Activated CD4-positive, alpha-beta T cell treated with anti-CD3 and anti-CD28 coated beads, Interleukin-2, amount 10 ng/mL, durations not matched to agents 24 days and 14 days (primary cell): ENCODE data around the gene SH3TC2. TPM values are rescaled to one million over a fixed set of nuclear protein-coding genes. Genes with fewer than 3 reads are reported as not detected.
A peak's percentile ranks its signal among the peaks of the same experiment; 100 is the strongest.

ENCODE experiments used
- DNase-seq: peaks from one replicate; pipeline ENCODE4 v3.0.0; 2022
- H3K27ac Mint-ChIP-seq: one replicate; pipeline ENCODE4 v1.8.0; 2022; ENCODE audit warnings: mild to moderate bottlenecking, mixed read lengths
- H3K27me3 Mint-ChIP-seq: one replicate; pipeline ENCODE4 v1.8.0; 2022; ENCODE audit warnings: mixed read lengths
- H3K36me3 Mint-ChIP-seq: one replicate; pipeline ENCODE4 v1.8.0; 2022; ENCODE audit warnings: low read depth, mild to moderate bottlenecking, mixed read lengths
- H3K4me1 Mint-ChIP-seq: one replicate; pipeline ENCODE4 v1.8.0; 2021; ENCODE audit warnings: mixed read lengths
- H3K4me3 Mint-ChIP-seq: one replicate; pipeline ENCODE4 v1.8.0; 2022; ENCODE audit warnings: mild to moderate bottlenecking, moderate library complexity, mixed read lengths
- H3K9me3 Mint-ChIP-seq: one replicate; pipeline ENCODE4 v1.8.0; 2021; ENCODE audit warnings: mixed read lengths
- intact Hi-C: fragments of 100-400 bp; cut with micrococcal nuclease; formaldehyde crosslinking; loops from one replicate; pipeline ENCODE4 v1.15.1; 2023
- total RNA-seq: library from RNA; stranded (reverse); gene quantifications from 2 replicates; pipeline ENCODE4 v1.2.3, GENCODE V29; 2022

Gene SH3TC2
- total RNA-seq, 1 donor from 2014 or later, result not detected

- no peaks in the 10 kb centered on the region for H3K4me1 Mint-ChIP-seq
- no peaks in the 10 kb centered on the region for H3K9me3 Mint-ChIP-seq
- H3K4me3 Mint-ChIP-seq, result no peak overlapping the region
- H3K27ac Mint-ChIP-seq, result no peak overlapping the region
- H3K27me3 Mint-ChIP-seq, result peaks cover 5% of the 10 kb centered on the region
- no peaks in the 10 kb centered on the region for H3K36me3 Mint-ChIP-seq
- DNase-seq, result no peak
- intact Hi-C loops, result no loop called here
Observed at GRCh38 chr5:149047462-149047861, 15.4 kb downstream of the SH3TC2 start.

- Mint-ChIP-seq H3K4me3 (no peak overlapping the region), H3K36me3 (no peaks in the 10 kb centered on the region), H3K4me1 (no peaks in the 10 kb centered on the region), H3K27me3 (peaks cover 5% of the 10 kb centered on the region), H3K27ac (no peak overlapping the region), H3K9me3 (no peaks in the 10 kb centered on the region)
- intact Hi-C loops, result no loop called here
- no peak for DNase-seq
Observed at GRCh38 chr5:149046196-149046829, 16.5 kb downstream of the SH3TC2 start.

DNA sequence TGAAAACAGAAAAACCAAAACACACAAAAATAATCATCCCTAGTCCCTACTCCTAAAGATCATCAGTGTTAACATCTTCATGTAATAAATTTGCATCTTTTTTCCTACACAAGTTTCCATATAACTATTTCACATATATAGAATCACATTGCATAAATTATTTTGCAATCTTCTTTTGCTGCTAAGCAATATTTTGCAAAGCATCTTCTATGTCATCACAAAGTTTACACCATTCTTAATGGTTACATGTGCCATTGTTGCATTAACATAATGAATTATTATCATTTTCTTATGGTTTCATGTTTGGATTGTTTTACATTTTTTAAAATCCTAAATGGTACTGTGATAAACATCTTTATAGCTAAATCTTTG lies 17.8 kb downstream of the SH3TC2 start:
- no peak for DNase-seq
- Mint-ChIP-seq H3K4me3 (no peak overlapping the region), H3K9me3 (no peaks in the 10 kb centered on the region), H3K27ac (no peak overlapping the region), H3K4me1 (no peaks in the 10 kb centered on the region), H3K27me3 (peaks cover 5% of the 10 kb centered on the region), H3K36me3 (no peaks in the 10 kb centered on the region)
- intact Hi-C loops, result no loop called here

GRCh38 chr5:149044453-149045088 lies 18.3 kb downstream of the SH3TC2 start:
- no peak for DNase-seq
- Mint-ChIP-seq H3K4me3 (no peak overlapping the region), H3K27ac (no peak overlapping the region), H3K36me3 (no peaks in the 10 kb centered on the region), H3K9me3 (no peaks in the 10 kb centered on the region), H3K27me3 (peaks cover 5% of the 10 kb centered on the region), H3K4me1 (no peaks in the 10 kb centered on the region)
- intact Hi-C loops, result no loop called here

DNA sequence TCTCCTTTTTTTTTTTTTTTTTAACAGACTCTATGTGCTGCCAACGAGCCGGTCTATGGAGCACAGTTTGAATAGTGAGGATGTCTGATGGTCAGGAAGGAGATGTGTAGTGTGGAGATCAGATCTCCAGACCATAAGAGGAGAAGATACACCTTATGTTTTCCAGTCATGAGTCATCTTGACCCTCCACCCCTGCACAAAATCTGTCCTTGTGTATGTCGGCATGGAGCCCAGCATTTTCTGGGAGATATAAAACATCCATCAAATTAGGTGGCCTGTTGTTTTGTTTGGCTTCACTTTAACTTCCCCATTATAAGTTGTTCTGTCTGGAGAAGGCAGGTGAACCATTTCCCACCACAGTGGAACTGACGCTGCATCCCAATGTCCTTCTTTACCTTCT lies 19.2 kb downstream of the SH3TC2 start:
- no peak overlapping the region for H3K27ac Mint-ChIP-seq
- intact Hi-C loops, result no loop called here
- no peak overlapping the region for H3K4me3 Mint-ChIP-seq
- H3K36me3 Mint-ChIP-seq, result no peaks in the 10 kb centered on the region
- no peaks in the 10 kb centered on the region for H3K9me3 Mint-ChIP-seq
- H3K4me1 Mint-ChIP-seq, result no peaks in the 10 kb centered on the region
- peaks cover 3% of the 10 kb centered on the region for H3K27me3 Mint-ChIP-seq
- DNase-seq, result no peak

DNA sequence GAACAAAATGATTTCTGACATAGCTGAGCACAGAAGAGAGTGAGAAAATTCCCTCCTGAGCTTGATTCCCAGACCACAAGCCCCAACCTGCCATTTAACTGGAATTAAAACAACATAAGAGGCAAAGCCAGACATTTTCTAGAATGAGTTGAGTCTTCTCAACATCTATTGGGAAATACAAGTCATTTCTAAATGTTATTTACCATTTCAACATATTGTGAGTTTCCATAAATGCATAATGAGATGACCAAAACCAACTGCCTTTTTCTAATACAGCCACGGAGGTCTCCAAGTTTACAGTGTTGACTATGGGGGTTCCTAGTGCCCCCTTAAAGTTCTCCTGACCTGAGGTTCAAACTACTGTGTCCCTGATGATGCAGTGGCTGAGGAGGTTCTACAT lies 20.0 kb downstream of the SH3TC2 start:
- DNase-seq, result no peak
- Mint-ChIP-seq H3K36me3 (no peaks in the 10 kb centered on the region), H3K27me3 (peaks cover 3% of the 10 kb centered on the region), H3K27ac (no peak overlapping the region), H3K9me3 (no peaks in the 10 kb centered on the region), H3K4me1 (peaks cover 5% of the 10 kb centered on the region), H3K4me3 (no peak overlapping the region)
- intact Hi-C loops, result no loop called here

GRCh38 chr5:149041242-149041641 lies 21.6 kb downstream of the SH3TC2 start:
- H3K4me3 Mint-ChIP-seq, result no peak overlapping the region
- DNase-seq, result no peak
- no peaks in the 10 kb centered on the region for H3K36me3 Mint-ChIP-seq
- H3K27me3 Mint-ChIP-seq, result no peaks in the 10 kb centered on the region
- H3K27ac Mint-ChIP-seq, result no peak overlapping the region
- H3K9me3 Mint-ChIP-seq, result no peaks in the 10 kb centered on the region
- peaks cover 19% of the 10 kb centered on the region for H3K4me1 Mint-ChIP-seq
- intact Hi-C loops, result no loop called here

DNA sequence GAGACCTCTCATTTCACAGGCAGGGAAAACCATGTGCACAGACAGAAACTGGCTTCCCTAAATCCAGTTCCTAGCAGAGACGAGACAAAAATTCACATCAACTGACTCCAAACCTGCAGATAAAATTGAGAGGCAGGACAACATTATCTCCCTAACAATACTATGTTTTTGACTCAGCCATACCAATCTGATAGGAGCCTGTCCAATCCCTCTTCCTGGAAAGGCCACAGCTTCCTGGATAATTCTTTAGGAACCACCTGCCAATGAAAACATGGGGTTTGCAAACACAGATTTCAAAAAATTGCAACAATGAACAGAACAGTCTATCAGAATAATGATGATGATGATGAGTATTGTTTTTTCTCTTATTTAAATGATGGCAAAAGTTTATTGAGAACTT lies 22.4 kb downstream of the SH3TC2 start:
- Mint-ChIP-seq H3K27me3 (no peaks in the 10 kb centered on the region), H3K4me1 (peaks cover 23% of the 10 kb centered on the region), H3K36me3 (no peaks in the 10 kb centered on the region), H3K4me3 (no peak overlapping the region), H3K9me3 (no peaks in the 10 kb centered on the region), H3K27ac (no peak overlapping the region)
- intact Hi-C loops, result no loop called here
- DNase-seq, result no peak

DNA sequence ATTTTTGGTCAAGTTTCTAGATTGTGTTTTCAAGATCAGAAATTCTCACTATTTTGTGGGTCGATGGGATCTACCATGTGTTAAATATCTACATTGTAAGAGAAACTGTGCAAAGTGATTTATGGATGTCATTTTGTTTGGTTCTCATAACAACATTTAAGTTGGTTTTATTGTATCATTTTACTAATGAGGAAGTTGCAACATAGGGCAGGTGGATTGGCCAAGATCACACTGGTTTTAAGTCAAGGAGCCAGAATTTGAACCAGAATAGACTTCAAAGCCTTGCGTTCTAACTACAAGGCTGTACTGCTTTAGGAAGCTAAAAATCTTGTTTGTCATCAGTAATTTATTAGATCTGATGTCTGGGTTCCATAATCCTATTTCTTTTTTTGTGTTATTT lies 23.4 kb downstream of the SH3TC2 start:
- Mint-ChIP-seq H3K36me3 (no peaks in the 10 kb centered on the region), H3K27ac (no peak overlapping the region), H3K27me3 (no peaks in the 10 kb centered on the region), H3K9me3 (no peaks in the 10 kb centered on the region), H3K4me3 (no peak overlapping the region), H3K4me1 (peaks cover 26% of the 10 kb centered on the region)
- intact Hi-C loops, result loop anchor here (5.0 to 10.0 kb wide), 2 partner anchors 215 to 862 kb away; partner anchors contain the start of gene ADRB2
- DNase-seq, result no peak

DNA sequence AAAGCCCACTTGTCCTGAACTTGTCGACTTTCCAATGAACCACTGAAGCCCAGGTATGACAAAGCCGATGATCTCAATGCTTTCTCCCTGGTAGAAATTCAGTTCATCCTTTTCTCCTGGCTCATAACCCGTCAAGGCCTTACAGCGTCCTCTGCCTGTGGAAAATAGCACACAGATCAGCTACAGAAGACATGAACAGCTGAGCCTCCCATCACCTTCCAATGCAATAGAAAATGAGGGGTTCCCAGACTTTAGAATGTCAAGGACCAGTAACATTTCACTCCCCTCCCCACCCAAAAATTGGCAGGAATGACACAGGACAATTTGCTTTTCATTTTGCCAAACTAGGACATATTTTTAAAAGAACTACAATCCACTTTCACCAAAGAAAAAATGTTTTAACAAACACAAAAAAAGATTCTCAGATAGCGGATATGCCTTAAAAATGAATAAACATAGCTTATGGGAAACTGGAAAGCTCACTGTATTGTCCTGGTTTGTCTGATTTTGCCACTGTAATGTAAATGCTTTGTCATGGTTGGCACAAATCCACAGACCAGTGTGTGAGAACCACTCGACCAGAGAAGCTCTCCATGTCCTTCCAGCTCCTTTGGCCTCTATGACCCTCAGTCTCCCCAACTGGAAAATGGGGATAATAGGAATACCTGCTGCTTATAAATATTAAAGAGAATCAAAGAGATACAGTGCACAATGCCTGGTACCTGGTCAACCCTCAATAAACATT lies 24.4 kb downstream of the SH3TC2 start:
- Mint-ChIP-seq H3K4me1 (peaks cover 26% of the 10 kb centered on the region), H3K4me3 (no peak overlapping the region), H3K27ac (no peak overlapping the region), H3K27me3 (peaks cover 3% of the 10 kb centered on the region), H3K36me3 (no peaks in the 10 kb centered on the region), H3K9me3 (no peaks in the 10 kb centered on the region)
- no peak for DNase-seq
- intact Hi-C loops, result loop anchor here (5.0 to 10.0 kb wide), 2 partner anchors 214 to 861 kb away; partner anchors contain the start of gene ADRB2

DNA sequence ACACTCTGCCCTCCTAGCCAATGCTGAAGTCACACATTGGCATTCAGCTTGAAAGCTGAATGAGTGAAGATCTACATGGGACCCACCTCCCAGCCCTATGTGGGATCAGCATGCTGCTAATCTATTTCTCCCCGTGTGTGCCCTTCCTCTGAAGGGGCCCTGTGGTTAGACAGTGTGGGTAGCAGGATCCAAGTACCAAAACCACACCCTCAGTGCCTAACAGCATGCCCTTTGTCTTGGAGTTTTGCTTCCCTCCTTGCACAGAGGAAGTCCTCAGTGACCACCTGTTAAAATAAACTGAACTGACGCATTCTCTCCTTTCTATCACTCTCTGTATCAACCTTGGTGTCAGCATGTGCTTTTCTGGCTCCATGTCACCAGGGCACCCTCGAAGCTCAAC lies 25.0 kb downstream of the SH3TC2 start:
- Mint-ChIP-seq H3K4me3 (no peak overlapping the region), H3K27me3 (peaks cover 3% of the 10 kb centered on the region), H3K4me1 (peaks cover 26% of the 10 kb centered on the region), H3K27ac (no peak overlapping the region), H3K36me3 (no peaks in the 10 kb centered on the region), H3K9me3 (no peaks in the 10 kb centered on the region)
- intact Hi-C loops, result loop anchor here (5.0 to 10.0 kb wide), 2 partner anchors 213 to 861 kb away; partner anchors contain the start of gene ADRB2
- DNase-seq, result no peak

- no peak overlapping the region for H3K4me3 Mint-ChIP-seq
- DNase-seq, result no peak
- H3K4me1 Mint-ChIP-seq, result peaks cover 26% of the 10 kb centered on the region
- H3K36me3 Mint-ChIP-seq, result no peaks in the 10 kb centered on the region
- peaks cover 3% of the 10 kb centered on the region for H3K27me3 Mint-ChIP-seq
- intact Hi-C loops, result loop anchor here (5.0 to 10.0 kb wide), 2 partner anchors 212 to 860 kb away; partner anchors contain the start of gene ADRB2
- no peak overlapping the region for H3K27ac Mint-ChIP-seq
- no peaks in the 10 kb centered on the region for H3K9me3 Mint-ChIP-seq
Observed at GRCh38 chr5:149036970-149037369, 25.9 kb downstream of the SH3TC2 start.

GRCh38 chr5:149036168-149036567 lies 26.7 kb downstream of the SH3TC2 start:
- no peaks in the 10 kb centered on the region for H3K36me3 Mint-ChIP-seq
- no peak for DNase-seq
- H3K4me1 Mint-ChIP-seq, result peaks cover 26% of the 10 kb centered on the region
- H3K27me3 Mint-ChIP-seq, result peaks cover 3% of the 10 kb centered on the region
- no peaks in the 10 kb centered on the region for H3K9me3 Mint-ChIP-seq
- intact Hi-C loops, result loop anchor here (5.0 to 10.0 kb wide), 2 partner anchors 211 to 859 kb away; partner anchors contain the start of gene ADRB2
- no peak overlapping the region for H3K4me3 Mint-ChIP-seq
- H3K27ac Mint-ChIP-seq, result no peak overlapping the region

DNA sequence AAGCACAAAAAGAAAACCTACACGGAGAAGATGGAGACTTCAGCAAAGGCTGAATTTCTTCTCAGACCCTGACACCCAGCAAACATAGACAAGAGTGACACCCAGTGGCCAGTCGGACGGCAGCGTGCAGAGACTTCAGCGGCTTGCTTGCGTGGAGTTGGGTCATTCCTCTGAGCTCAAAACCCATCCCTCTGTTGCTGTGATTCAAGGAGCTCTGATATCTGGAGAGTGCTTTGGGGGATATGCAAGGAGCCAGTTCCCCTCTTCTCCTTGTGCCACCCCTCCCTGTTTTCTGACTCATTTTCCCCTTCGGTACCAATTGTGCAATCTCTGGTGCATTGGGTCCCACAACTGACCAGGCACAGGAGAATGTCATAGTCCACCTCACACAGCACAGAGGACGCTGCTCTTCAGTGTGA lies 27.5 kb downstream of the SH3TC2 start:
- H3K27ac Mint-ChIP-seq, result no peak overlapping the region
- H3K36me3 Mint-ChIP-seq, result no peaks in the 10 kb centered on the region
- peaks cover 3% of the 10 kb centered on the region for H3K27me3 Mint-ChIP-seq
- intact Hi-C loops, result loop anchor here (1.0 to 10.0 kb wide), 4 partner anchors 211 to 858 kb away; partner anchors contain the start of gene ADRB2
- no peak overlapping the region for H3K4me3 Mint-ChIP-seq
- peak; percentile 89 for DNase-seq
- peaks cover 28% of the 10 kb centered on the region for H3K4me1 Mint-ChIP-seq
- no peaks in the 10 kb centered on the region for H3K9me3 Mint-ChIP-seq
